ENCODE data around the gene VIP.

VIP gene

GRCh38 chr6:152776833-152777232, 26.2 kb downstream of the VIP start:
- Histone ChIP-seq H3K9me3 (ENCODE audit: control insufficient read depth, insufficient read depth, low read length) (no peaks in the 10 kb centered on the region), H3K27ac (ENCODE audit: low read depth, low read length) (no peak overlapping the region), H3K4me1 (ENCODE audit: control insufficient read depth, insufficient read depth, low read length) (no peaks in the 10 kb centered on the region), H3K27me3 (ENCODE audit: control insufficient read depth, insufficient read depth, low read length) (no peaks in the 10 kb centered on the region), H3K9ac (ENCODE audit: low read depth, low read length) (no peak overlapping the region), H3K4me3 (ENCODE audit: low read depth, low read length) (no peak overlapping the region), H3K36me3 (ENCODE audit: control insufficient read depth, insufficient read depth, low read length) (no peaks in the 10 kb centered on the region)

DNA sequence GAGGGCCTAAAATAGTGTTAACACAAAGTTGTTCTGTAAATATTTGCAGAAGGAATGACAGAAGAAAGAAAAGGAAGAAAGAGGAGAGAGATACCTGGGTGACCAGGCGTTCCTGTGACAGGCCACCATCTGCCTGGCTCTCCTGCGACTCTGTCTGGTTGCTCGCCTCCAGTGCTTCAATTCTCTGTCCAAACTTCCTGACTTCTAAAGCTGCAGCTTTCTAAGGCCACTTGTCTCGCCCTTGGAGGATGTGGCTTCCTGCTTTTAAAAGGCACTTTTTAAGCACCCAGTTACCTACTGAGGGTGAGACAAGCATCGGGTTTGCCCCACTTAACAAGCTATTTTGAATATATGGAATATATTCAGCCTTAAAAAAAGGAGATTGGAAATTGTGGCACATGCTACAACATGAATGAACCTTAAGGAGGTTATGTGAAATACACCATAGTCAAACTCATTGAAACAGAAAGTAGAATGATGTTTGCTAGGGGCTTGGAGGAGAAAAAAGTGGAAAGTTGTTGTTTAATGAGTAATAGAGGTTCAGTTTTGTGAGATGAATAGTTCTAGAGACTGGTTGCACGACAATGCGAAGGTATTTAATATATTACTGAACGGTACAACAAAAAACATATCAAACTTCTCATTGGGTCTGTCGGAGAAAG, 32.8 kb downstream of the VIP start:
- Histone ChIP-seq H3K27me3 (ENCODE audit: control insufficient read depth, insufficient read depth, low read length) (no peaks in the 10 kb centered on the region), H3K4me3 (ENCODE audit: low read depth, low read length) (no peak overlapping the region), H3K9ac (ENCODE audit: low read depth, low read length) (no peak overlapping the region), H3K27ac (ENCODE audit: low read depth, low read length) (no peak overlapping the region), H3K36me3 (ENCODE audit: control insufficient read depth, insufficient read depth, low read length) (no peaks in the 10 kb centered on the region), H3K4me1 (ENCODE audit: control insufficient read depth, insufficient read depth, low read length) (no peaks in the 10 kb centered on the region), H3K9me3 (ENCODE audit: control insufficient read depth, insufficient read depth, low read length) (no peaks in the 10 kb centered on the region)

GRCh38 chr6:152794696-152795095, 44.1 kb downstream of the VIP start:
- Histone ChIP-seq H3K36me3 (ENCODE audit: control insufficient read depth, insufficient read depth, low read length) (no peaks in the 10 kb centered on the region), H3K9me3 (ENCODE audit: control insufficient read depth, insufficient read depth, low read length) (no peaks in the 10 kb centered on the region), H3K4me1 (ENCODE audit: control insufficient read depth, insufficient read depth, low read length) (no peaks in the 10 kb centered on the region), H3K9ac (ENCODE audit: low read depth, low read length) (no peak overlapping the region), H3K27me3 (ENCODE audit: control insufficient read depth, insufficient read depth, low read length) (no peaks in the 10 kb centered on the region), H3K4me3 (ENCODE audit: low read depth, low read length) (no peak overlapping the region), H3K27ac (ENCODE audit: low read depth, low read length) (no peak overlapping the region)

- H3K9me3 ChIP-seq (ENCODE audit: control insufficient read depth, insufficient read depth, low read length) = no peaks in the 10 kb centered on the region
- H3K9ac ChIP-seq (ENCODE audit: low read depth, low read length) = no peak overlapping the region
- H3K4me3 ChIP-seq (ENCODE audit: low read depth, low read length) = no peak overlapping the region
- H3K27me3 ChIP-seq (ENCODE audit: control insufficient read depth, insufficient read depth, low read length) = no peaks in the 10 kb centered on the region
- 0 out of 2 replicates have a peak, but pooled peaks cover 18% of the 10 kb centered on the region for H3K4me1 ChIP-seq (ENCODE audit: control insufficient read depth, insufficient read depth, low read length)
- no peak overlapping the region for H3K27ac ChIP-seq (ENCODE audit: low read depth, low read length)
- no peaks in the 10 kb centered on the region for H3K36me3 ChIP-seq (ENCODE audit: control insufficient read depth, insufficient read depth, low read length)
Measured at GRCh38 chr6:152804150-152804549, 53.6 kb downstream of the VIP start.

Measured in HUES48 (cell line).